Measurements from ENCODE around the gene NHLRC3.

DNA sequence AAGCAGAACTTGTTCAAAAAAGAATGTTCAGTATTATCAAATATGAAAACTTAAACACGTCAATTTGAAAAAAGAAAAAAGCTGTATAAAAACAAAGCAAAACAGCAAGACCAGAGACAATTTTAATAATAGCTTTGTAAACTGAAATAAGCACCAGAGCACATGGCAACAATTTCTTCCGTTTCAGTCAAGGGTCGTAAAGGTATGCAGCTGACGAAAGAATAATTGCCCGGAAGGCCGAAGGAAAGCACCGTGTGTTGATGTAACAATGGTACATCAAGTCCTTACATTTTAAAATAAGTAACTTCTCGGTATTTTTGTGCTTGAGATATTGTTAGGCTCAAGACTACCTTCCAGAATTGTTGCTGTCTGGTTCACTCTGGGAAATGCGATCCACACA lies 2.0 kb upstream of the NHLRC3 start:
- TF ChIP-seq YY1 (IDR thresholded peaks at IDR 0.05; ENCODE audit: insufficient read depth, insufficient read length), result no peak
- TF ChIP-seq ZNF274 (IDR thresholded peaks at IDR 0.05; ENCODE audit: low read depth, low read length), result no peak
- no peak for TF ChIP-seq SUZ12 (IDR thresholded peaks at IDR 0.05; ENCODE audit: extremely low read depth, insufficient read depth, insufficient read length)
